Fibroblast of skin of back (primary cell): ENCODE data around the gene WDR43.

Experiments
- DNase-seq: peaks from one replicate; pipeline ENCODE4 v3.0.0-alpha.2; 2013

The WDR43 gene

DNA sequence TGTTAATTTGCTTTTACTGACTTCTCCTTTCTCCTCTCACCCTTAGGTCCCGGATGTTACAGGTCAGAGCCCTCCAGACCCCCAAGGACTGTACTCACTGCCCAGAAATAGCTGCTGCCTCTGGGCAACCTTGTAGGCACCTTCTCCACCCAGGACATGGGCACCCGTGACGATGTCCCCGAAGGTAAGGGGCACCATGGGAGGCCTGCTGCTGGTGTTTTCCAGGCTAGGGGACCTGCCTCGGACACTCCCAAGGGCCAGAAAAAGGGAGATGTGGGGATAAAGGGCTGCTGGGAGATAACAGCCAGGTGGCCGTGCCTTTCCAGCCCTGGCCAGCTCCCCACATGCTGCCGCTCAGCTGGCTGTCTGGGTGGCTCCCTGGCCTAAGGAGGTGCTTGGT, 100.2 kb downstream of the WDR43 start:
- no peak for DNase-seq

DNA sequence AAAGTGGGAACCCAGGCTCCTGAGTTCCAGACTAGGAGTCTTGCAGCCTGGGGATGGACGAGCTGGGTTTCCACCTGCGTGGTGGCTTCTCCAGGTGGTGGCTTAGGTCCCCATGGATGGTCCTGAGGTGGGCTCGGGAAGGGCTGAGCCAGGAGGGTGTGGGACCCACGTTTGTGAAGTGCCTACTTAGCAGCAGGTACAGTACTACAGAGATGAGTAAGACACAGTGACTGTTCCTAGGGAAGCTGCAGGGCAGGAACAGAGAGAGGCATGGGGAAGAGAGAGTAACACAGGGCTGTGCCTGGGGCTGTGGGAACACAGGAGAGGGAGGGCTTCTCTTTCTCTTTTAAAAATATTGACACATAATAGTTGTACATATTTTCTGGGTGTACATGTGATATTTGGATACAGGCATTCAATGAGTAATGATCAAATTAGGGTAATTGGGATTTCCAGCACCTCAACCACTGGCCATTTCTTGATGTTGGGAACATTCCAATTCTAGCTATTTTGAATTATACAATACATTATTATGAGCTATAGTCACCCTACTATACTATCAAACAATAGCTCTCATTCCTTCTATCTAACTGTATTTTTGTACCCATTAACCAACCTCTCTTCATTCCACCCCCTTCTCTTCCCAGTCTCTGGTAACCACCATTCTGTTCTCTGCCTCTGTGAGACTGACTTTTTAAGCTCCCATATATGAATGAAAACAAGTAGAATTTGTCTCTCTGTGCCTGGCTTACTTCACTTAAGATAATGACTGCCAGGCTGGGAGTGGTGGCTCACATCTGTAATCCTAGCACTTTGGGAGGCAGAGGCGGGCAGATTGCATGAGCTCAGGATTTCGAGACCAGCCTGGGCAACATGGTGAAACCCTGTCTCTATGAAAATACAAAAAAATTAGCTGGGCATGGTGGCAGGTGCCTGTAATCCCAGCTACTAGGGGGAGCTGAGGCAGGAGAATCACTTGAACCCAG, 101.6 kb downstream of the WDR43 start:
- DNase-seq = peak; percentile 53

- DNase-seq = peak; percentile 84
Observed at GRCh38 chr2:28997237-28997846, 102.9 kb downstream of the WDR43 start.
